Right atrium auricular region (tissue), 2 donors: Measurements from ENCODE around the gene PFDN5. TPM values are rescaled to one million over a fixed set of nuclear protein-coding genes. Genes with fewer than 3 reads are reported as not detected.

Experiments used
- DNase-seq: peaks from one replicate; pipeline ENCODE4 v3.0.0-alpha.2; 2019; ENCODE audit warnings: low spot score
- H3K27ac ChIP-seq, 2 donors: fragments of 200-600 bp; sonication (generic); 1 replicate in 1 of 2; 2 replicates in 1 of 2; pipeline ENCODE4 v1.5.1; 2016 to 2019
- H3K27me3 ChIP-seq, 2 donors: fragments of 200-600 bp; sonication (generic); one replicate each; pipeline versions ENCODE4 v1.5.1 to v1.6.0; 2017 to 2019
- H3K36me3 ChIP-seq: fragments of 200-600 bp; sonication (generic); one replicate; pipeline ENCODE4 v1.5.1; 2016
- H3K4me1 ChIP-seq, 2 donors: fragments of 200-600 bp; sonication (generic); one replicate each; pipeline versions ENCODE4 v1.5.1 to v1.6.0; 2017 to 2019
- H3K4me3 ChIP-seq, 2 donors: fragments of 200-600 bp; sonication (generic); 1 replicate in 1 of 2; 2 replicates in 1 of 2; pipeline ENCODE4 v1.5.1; 2017 to 2019; ENCODE audit warnings: mild to moderate bottlenecking in 1 of 2, moderate library complexity in 1 of 2
- H3K9me3 ChIP-seq, 2 donors: fragments of 200-600 bp; sonication (generic); one replicate each; pipeline ENCODE4 v1.5.1; 2019
- total RNA-seq, 2 donors: library from RNA; depleted of rRNA; stranded (reverse); fragments of >200 nt; gene quantifications; one replicate each; pipeline ENCODE4 v1.1.0, GENCODE V29; 2016
- TF ChIP-seq, protein P1 (sequence below), 2 donors: fragments of 200-600 bp; sonication (generic); IDR thresholded peaks; one replicate each; pipeline ENCODE4 v1.5.1; 2019; ENCODE audit warnings: antibody characterized with exemption in 2 of 2

The PFDN5 gene
- total RNA-seq, 2 donors from 2014 or later: 416 to 549 TPM

DNA sequence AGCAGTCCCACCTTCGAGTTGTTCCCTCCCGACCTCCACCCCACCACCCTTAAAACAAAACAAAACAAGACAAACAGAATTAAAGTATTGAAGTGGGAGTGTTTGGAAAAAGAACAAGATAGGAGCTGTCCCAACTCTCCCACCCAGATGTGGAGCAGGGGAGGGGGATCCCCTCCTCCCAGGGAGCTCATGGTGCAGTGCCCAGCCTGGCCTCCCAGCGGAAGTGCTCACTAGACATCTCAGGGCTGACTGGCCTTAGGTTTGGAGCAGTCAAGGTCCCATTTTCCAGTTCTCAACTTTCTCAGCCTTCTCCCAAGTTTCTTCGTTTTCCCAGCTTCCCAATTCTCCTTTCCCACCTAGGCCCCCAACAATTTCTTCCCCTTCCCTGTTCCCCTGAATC, 37.9 kb downstream of the PFDN5 start:
- Histone ChIP-seq H3K9me3 (no peaks in the 10 kb centered on the region), H3K27ac (no peak overlapping the region), H3K27me3 (no peaks in the 10 kb centered on the region), H3K36me3 (no peaks in the 10 kb centered on the region), H3K4me1 (no peaks in the 10 kb centered on the region), H3K4me3 (no peak overlapping the region)
- no peak for DNase-seq
- TF ChIP-seq, protein P1, sequence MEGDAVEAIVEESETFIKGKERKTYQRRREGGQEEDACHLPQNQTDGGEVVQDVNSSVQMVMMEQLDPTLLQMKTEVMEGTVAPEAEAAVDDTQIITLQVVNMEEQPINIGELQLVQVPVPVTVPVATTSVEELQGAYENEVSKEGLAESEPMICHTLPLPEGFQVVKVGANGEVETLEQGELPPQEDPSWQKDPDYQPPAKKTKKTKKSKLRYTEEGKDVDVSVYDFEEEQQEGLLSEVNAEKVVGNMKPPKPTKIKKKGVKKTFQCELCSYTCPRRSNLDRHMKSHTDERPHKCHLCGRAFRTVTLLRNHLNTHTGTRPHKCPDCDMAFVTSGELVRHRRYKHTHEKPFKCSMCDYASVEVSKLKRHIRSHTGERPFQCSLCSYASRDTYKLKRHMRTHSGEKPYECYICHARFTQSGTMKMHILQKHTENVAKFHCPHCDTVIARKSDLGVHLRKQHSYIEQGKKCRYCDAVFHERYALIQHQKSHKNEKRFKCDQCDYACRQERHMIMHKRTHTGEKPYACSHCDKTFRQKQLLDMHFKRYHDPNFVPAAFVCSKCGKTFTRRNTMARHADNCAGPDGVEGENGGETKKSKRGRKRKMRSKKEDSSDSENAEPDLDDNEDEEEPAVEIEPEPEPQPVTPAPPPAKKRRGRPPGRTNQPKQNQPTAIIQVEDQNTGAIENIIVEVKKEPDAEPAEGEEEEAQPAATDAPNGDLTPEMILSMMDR (IDR thresholded peaks at IDR 0.05): no peak

DNA sequence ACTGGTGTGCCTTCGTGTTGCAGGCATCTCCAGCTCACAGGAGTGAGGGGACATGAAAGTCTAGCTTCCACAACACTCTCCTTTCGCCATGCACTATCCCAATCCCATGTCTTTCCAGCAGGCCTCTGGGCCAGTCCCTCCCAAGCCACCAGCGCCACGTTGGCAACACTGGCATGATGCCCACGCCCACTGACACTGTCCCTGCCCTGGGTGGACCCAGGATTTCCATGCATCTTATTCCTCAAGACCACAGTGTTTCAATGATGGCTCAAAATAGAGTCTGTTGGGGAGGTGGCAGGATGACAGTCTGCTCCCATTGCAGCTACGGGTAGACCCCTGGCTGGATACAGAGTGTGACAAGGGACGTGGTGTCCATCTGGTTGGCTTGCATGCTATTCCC, 38.5 kb downstream of the PFDN5 start:
- DNase-seq: no peak
- Histone ChIP-seq H3K4me1 (no peaks in the 10 kb centered on the region), H3K36me3 (no peaks in the 10 kb centered on the region), H3K4me3 (no peak overlapping the region), H3K9me3 (no peaks in the 10 kb centered on the region), H3K27ac (no peak overlapping the region), H3K27me3 (no peaks in the 10 kb centered on the region)
- TF ChIP-seq, protein P1 (IDR thresholded peaks at IDR 0.05): no peak

DNA sequence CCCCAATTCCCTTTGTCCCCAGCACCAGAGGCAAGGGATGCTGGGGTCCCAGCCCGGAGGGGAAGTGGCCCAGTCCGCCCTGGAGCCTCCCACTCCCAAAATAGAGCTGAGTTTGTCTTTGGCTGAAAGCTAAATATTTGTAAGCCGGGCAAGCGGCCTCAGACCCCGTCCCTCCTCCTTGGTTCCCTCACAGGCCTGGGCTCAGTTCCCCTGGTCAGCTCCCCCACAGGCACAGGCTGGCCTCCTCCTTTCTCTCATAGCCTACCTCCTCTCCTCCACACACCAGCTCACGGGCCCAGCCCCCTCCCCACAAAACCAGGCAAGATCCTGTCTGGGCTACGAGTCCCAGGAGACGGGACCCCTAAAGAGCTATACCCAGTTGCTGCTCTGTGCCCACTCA, 39.5 kb downstream of the PFDN5 start:
- H3K27me3 ChIP-seq: no peaks in the 10 kb centered on the region
- H3K36me3 ChIP-seq: no peaks in the 10 kb centered on the region
- DNase-seq: no peak
- no peak overlapping the region for H3K27ac ChIP-seq
- H3K9me3 ChIP-seq: no peaks in the 10 kb centered on the region
- H3K4me1 ChIP-seq: no peaks in the 10 kb centered on the region
- no peak overlapping the region for H3K4me3 ChIP-seq
- TF ChIP-seq, protein P1 (IDR thresholded peaks at IDR 0.05): no peak

DNA sequence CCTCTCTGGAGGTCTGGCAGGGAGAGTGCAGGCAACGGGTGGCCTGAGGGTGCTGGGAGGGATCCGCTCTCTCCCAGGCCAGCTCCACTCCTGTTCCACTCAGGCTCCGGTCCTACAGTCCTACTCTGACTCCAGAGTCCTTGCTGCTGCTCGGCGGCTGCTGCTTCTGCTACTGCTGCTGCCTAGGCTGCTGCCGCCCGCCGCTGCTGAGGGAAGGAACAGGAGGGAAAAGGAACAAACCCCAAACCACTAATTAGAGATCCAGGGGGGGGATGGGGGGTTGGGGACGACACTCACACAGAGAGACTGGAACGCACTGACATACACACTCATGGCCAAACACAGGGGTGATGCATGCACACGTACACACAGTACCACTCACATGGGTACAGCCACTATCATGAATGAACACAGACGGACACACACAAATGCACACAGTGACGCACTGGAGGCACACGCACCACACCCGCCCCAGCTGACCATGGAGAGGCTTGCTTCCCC, 40.9 kb downstream of the PFDN5 start, which contains the start of gene SP7:
Gene SP7 (minus strand): TSS at position 174 of the 501 bp plus-strand sequence. CDS start 708 bp downstream, outside the sequence.
- H3K27me3 ChIP-seq: no peaks in the 10 kb centered on the region
- TF ChIP-seq, protein P1 (IDR thresholded peaks at IDR 0.05): no peak
- H3K4me3 ChIP-seq: no peak within 1 kb of the TSS

DNA sequence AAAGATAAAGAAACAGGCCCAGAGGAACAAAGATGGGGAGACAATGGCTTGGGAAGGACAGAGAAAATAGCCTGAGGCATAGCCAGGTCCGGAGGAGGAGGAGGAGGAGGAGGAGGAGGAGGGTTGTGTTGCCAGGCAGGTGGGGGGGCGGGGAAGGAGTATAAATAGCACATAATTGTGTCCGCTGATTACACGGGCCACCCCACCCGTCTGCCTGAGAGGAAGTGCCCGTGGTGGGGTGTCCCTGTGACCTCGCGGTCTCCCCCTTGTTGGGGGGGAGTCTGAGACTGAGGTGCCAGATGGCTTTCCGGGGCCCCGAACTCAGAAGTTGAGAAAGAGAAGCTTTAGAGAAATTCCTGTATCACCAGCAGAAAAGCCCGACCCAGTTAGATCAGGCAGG, 42.7 kb downstream of the PFDN5 start:
- no peak for DNase-seq
- H3K27ac ChIP-seq: no peak overlapping the region
- no peaks in the 10 kb centered on the region for H3K36me3 ChIP-seq
- TF ChIP-seq, protein P1 (IDR thresholded peaks at IDR 0.05): no peak
- H3K27me3 ChIP-seq: no peaks in the 10 kb centered on the region
- H3K4me3 ChIP-seq: no peak overlapping the region
- no peaks in the 10 kb centered on the region for H3K9me3 ChIP-seq
- no peaks in the 10 kb centered on the region for H3K4me1 ChIP-seq

More for the DNA sequence above, 40.9 kb downstream of the PFDN5 start, which contains the start of gene SP7:
- Histone ChIP-seq H3K9me3 (no peaks in the 10 kb centered on the region), H3K36me3 (no peaks in the 10 kb centered on the region), H3K4me1 (no peaks in the 10 kb centered on the region), H3K27ac (no peak within 1 kb of the TSS)
- DNase-seq: no peak

DNA sequence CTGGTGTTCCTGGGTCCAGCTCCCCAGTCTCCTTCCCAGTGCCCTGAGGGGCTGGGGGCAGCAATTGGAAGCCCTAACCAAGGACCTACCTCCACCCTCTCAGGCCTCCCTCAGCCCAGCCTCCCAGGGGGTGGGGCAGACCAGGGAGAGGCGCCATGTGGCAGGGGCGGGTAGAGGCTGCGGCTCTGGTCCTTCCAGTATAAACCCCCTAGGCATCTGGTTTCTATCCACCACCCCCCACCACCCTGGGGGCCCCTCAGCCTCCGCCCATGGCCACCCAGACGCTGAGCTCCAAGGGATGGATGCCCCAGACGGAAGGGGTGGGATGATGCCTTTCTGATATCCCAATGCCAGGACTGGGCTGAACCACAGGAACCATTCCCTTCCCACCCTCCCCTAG, 43.6 kb downstream of the PFDN5 start:
- no peak overlapping the region for H3K4me3 ChIP-seq
- no peak overlapping the region for H3K27ac ChIP-seq
- DNase-seq: no peak
- TF ChIP-seq, protein P1 (IDR thresholded peaks at IDR 0.05): no peak
- H3K9me3 ChIP-seq: no peaks in the 10 kb centered on the region
- H3K27me3 ChIP-seq: no peaks in the 10 kb centered on the region
- H3K4me1 ChIP-seq: no peaks in the 10 kb centered on the region
- H3K36me3 ChIP-seq: no peaks in the 10 kb centered on the region
